KMS-11 (cell line): ENCODE measurements around the gene ZSCAN10.
"Not testable (repeated sequence)": the region's sequence is repeated elsewhere in the genome, so short reads cannot be mapped to it uniquely, and the experiment has no call there.

Experiments
- H2AFZ ChIP-seq: fragments of 200-600 bp; sonication (generic); 2 replicates; pipeline ENCODE4 v1.6.1; 2016; ENCODE audit warnings: antibody characterized with exemption, mixed run types, low read depth
- H3K27ac ChIP-seq: fragments of 200-600 bp; sonication (generic); 2 replicates; pipeline ENCODE4 v1.6.1; 2016; ENCODE audit warnings: mild to moderate bottlenecking, mixed run types
- H3K27me3 ChIP-seq: fragments of 200-600 bp; sonication (generic); 2 replicates; pipeline ENCODE4 v1.6.1; 2017; ENCODE audit warnings: mild to moderate bottlenecking, low read depth, mixed run types, moderate library complexity; ENCODE audit not compliant: insufficient read depth
- H3K36me3 ChIP-seq: fragments of 200-600 bp; sonication (generic); 2 replicates; pipeline ENCODE4 v1.6.1; 2017; ENCODE audit warnings: mild to moderate bottlenecking, mixed run types; ENCODE audit not compliant: insufficient read depth
- H3K4me1 ChIP-seq: fragments of 200-600 bp; sonication (generic); 2 replicates; pipeline ENCODE4 v1.6.1; 2016; ENCODE audit warnings: mild to moderate bottlenecking, low read depth, mixed run types; ENCODE audit not compliant: poor library complexity, severe bottlenecking
- H3K4me2 ChIP-seq: fragments of 200-600 bp; sonication (generic); 2 replicates; pipeline ENCODE4 v1.7.0; 2016; ENCODE audit warnings: mild to moderate bottlenecking, mixed run types
- H3K4me3 ChIP-seq: fragments of 200-600 bp; sonication (generic); IDR thresholded peaks from 2 replicates; pipeline ENCODE4 v1.6.1; 2017; ENCODE audit warnings: low read depth, low read length, mixed read lengths; ENCODE audit not compliant: insufficient read depth
- H3K79me2 ChIP-seq: fragments of 200-600 bp; sonication (generic); 2 replicates; pipeline ENCODE4 v1.6.1; 2016; ENCODE audit warnings: low read depth, mixed run types; ENCODE audit not compliant: insufficient read depth
- H3K9ac ChIP-seq: fragments of 200-600 bp; sonication (generic); 2 replicates; pipeline ENCODE4 v1.6.1; 2016; ENCODE audit warnings: mild to moderate bottlenecking, mixed run types
- H4K20me1 ChIP-seq: fragments of 200-600 bp; sonication (generic); 2 replicates; pipeline ENCODE4 v1.6.1; 2016; ENCODE audit warnings: mild to moderate bottlenecking, mixed run types; ENCODE audit not compliant: insufficient read depth
- CTCF ChIP-seq: fragments of 200-600 bp; sonication (generic); conservative IDR thresholded peaks from 2 replicates; pipeline ENCODE4 v1.6.1; 2017; ENCODE audit warnings: low read depth, mild to moderate bottlenecking, antibody characterized with exemption, low read length, moderate library complexity, mixed read lengths

The ZSCAN10 gene

GRCh38 chr16:3076577-3076976 is 22.5 kb downstream of the ZSCAN10 start:
- Histone ChIP-seq H3K4me3 (no peak overlapping the region), H3K79me2 (no peaks in the 10 kb centered on the region), H3K36me3 (no peaks in the 10 kb centered on the region), H4K20me1 (no peaks in the 10 kb centered on the region), H3K27me3 (peaks cover 48% of the 10 kb centered on the region; the same call in 1 of the 2 replicates), H3K27ac (no peak overlapping the region), H2AFZ (no peak overlapping the region), H3K4me2 (no peak overlapping the region), H3K9ac (no peak overlapping the region), H3K4me1 (peaks cover 12% of the 10 kb centered on the region)
- TF ChIP-seq CTCF = no peak

GRCh38 chr16:3075946-3076345 is 23.1 kb downstream of the ZSCAN10 start:
- H2AFZ ChIP-seq, H3K27ac ChIP-seq, H3K4me2 ChIP-seq, H3K4me3 ChIP-seq, H3K9ac ChIP-seq, H4K20me1 ChIP-seq, H3K36me3 ChIP-seq, H3K79me2 ChIP-seq: not testable (repeated sequence)
- Histone ChIP-seq H3K27me3 (peaks cover 43% of the 10 kb centered on the region; the same call in 1 of the 2 replicates), H3K4me1 (peaks cover 12% of the 10 kb centered on the region)

GRCh38 chr16:3075523-3075915 is 23.6 kb downstream of the ZSCAN10 start:
- Histone ChIP-seq H3K27me3 (peaks cover 39% of the 10 kb centered on the region; the same call in 1 of the 2 replicates), H3K79me2 (no peaks in the 10 kb centered on the region), H4K20me1 (no peaks in the 10 kb centered on the region), H3K36me3 (no peaks in the 10 kb centered on the region), H3K4me1 (peaks cover 12% of the 10 kb centered on the region), H2AFZ (peak overlapping the region; percentile 21; the same call in 1 of the 2 replicates), H3K9ac (no peak overlapping the region), H3K4me2 (no peak overlapping the region), H3K4me3 (no peak overlapping the region), H3K27ac (no peak overlapping the region)
- TF ChIP-seq CTCF = no peak

GRCh38 chr16:3074860-3075522 is 24.1 kb downstream of the ZSCAN10 start:
- Histone ChIP-seq H3K4me1 (peaks cover 12% of the 10 kb centered on the region), H3K27ac (no peak overlapping the region), H3K79me2 (no peaks in the 10 kb centered on the region), H3K4me2 (no peak overlapping the region), H3K36me3 (no peaks in the 10 kb centered on the region), H4K20me1 (no peaks in the 10 kb centered on the region), H3K27me3 (peaks cover 34% of the 10 kb centered on the region; the same call in 1 of the 2 replicates), H3K9ac (no peak overlapping the region), H2AFZ (peak overlapping the region; percentile 21; the same call in 1 of the 2 replicates), H3K4me3 (no peak overlapping the region)
- no peak for TF ChIP-seq CTCF

GRCh38 chr16:3073448-3073847 is 25.6 kb downstream of the ZSCAN10 start:
- Histone ChIP-seq H3K9ac (no peak overlapping the region), H3K4me3 (no peak overlapping the region), H2AFZ (no peak overlapping the region), H3K27me3 (peaks cover 22% of the 10 kb centered on the region; the same call in 1 of the 2 replicates), H4K20me1 (no peaks in the 10 kb centered on the region), H3K4me2 (no peak overlapping the region), H3K4me1 (peaks cover 12% of the 10 kb centered on the region), H3K36me3 (no peaks in the 10 kb centered on the region), H3K27ac (no peak overlapping the region), H3K79me2 (no peaks in the 10 kb centered on the region)
- no peak for TF ChIP-seq CTCF

- not testable (repeated sequence) for H3K27ac ChIP-seq, H3K36me3 ChIP-seq, H3K4me2 ChIP-seq, H3K79me2 ChIP-seq, H4K20me1 ChIP-seq, H3K9ac ChIP-seq, H3K4me3 ChIP-seq, H2AFZ ChIP-seq
- H3K4me1 ChIP-seq = peaks cover 12% of the 10 kb centered on the region
- peaks cover 15% of the 10 kb centered on the region; the same call in 1 of the 2 replicates for H3K27me3 ChIP-seq
Observed at GRCh38 chr16:3072576-3073263, 26.4 kb downstream of the ZSCAN10 start.

GRCh38 chr16:3072148-3072547 is 26.9 kb downstream of the ZSCAN10 start:
- not testable (repeated sequence) for H4K20me1 ChIP-seq, H3K27me3 ChIP-seq, H3K27ac ChIP-seq, H3K4me3 ChIP-seq, H3K9ac ChIP-seq, H3K79me2 ChIP-seq, H2AFZ ChIP-seq, H3K4me2 ChIP-seq, H3K36me3 ChIP-seq
- H3K4me1 ChIP-seq = peaks cover 12% of the 10 kb centered on the region
